ENCODE measurements around the gene LRTM1. TPM values are rescaled to one million over a fixed set of nuclear protein-coding genes. Genes with fewer than 3 reads are reported as not detected.

LRTM1 gene
- total RNA-seq, 1 experiment from 2014 or later, result not detected

DNA sequence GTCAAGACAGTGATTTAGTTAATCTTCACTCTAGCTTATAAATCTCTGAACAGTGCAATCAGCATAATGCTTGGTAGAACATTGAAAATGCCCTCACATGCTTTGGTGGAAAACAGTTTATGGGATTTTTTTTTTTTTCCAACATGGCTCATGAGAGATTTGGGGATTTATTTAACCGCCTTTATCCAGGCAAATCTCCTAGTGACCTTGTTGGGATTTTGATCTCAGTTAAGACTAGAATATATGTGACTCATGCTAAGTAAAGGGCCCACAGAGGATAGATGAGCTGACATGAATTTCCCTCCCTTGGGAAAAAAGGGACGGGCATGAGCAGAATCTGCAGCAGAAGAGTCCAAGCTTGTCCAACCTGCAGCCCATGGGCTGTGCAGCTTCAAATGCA lies 18.7 kb downstream of the LRTM1 start:
- Histone ChIP-seq H2BK15ac (ENCODE audit: low read depth, low read length) (no peak overlapping the region), H2BK12ac (ENCODE audit: insufficient read length, low read depth, low read length) (no peak overlapping the region), H3K4me2 (ENCODE audit: insufficient read depth, insufficient read length, low read length) (no peak overlapping the region), H2AK5ac (ENCODE audit: insufficient read length, low read length) (no peak overlapping the region), H3T11ph (ENCODE audit: low read length) (no peak overlapping the region), H3K79me1 (ENCODE audit: insufficient read depth, low read depth, low read length, poor library complexity, severe bottlenecking) (no peaks in the 10 kb centered on the region), H4K8ac (replicated peaks; ENCODE audit: insufficient read length, low read depth, low read length) (no peak overlapping the region), H3K23me2 (ENCODE audit: insufficient read length, low read depth, low read length, poor library complexity, severe bottlenecking) (no peaks in the 10 kb centered on the region), H3K27me3 (ENCODE audit: insufficient read depth, low read length) (no peaks in the 10 kb centered on the region), H3K79me2 (ENCODE audit: insufficient read depth, low read length) (no peaks in the 10 kb centered on the region), H3K18ac (ENCODE audit: insufficient read length, low read depth, low read length) (no peak overlapping the region), H4K5ac (ENCODE audit: insufficient read length, low read depth, low read length) (no peak overlapping the region), H3K27ac (ENCODE audit: insufficient read length, low read depth, low read length) (no peak overlapping the region), H2BK5ac (ENCODE audit: insufficient read length, low read length) (no peak overlapping the region), H4K91ac (ENCODE audit: insufficient read length, low read depth, low read length) (no peak overlapping the region), H2BK20ac (ENCODE audit: low read depth, low read length, poor library complexity, severe bottlenecking) (no peak overlapping the region), H2BK120ac (ENCODE audit: low read depth, low read length, poor library complexity, severe bottlenecking) (no peak overlapping the region), H2AFZ (ENCODE audit: low read length) (no peak overlapping the region), H3K56ac (ENCODE audit: insufficient read length, low read depth, low read length) (no peak overlapping the region), H4K20me1 (ENCODE audit: control insufficient read depth, insufficient read depth, insufficient read length) (no peaks in the 10 kb centered on the region), H3K14ac (ENCODE audit: insufficient read depth, low read length) (no peak overlapping the region), H3K9ac (ENCODE audit: extremely low read depth, insufficient read length, low read length) (no peak overlapping the region), H3K9me3 (ENCODE audit: control insufficient read depth, low read depth, low read length) (peaks cover 10% of the 10 kb centered on the region), H3K4ac (ENCODE audit: low read depth, low read length) (no peak overlapping the region), H3K23ac (ENCODE audit: insufficient read length, low read depth, low read length) (no peak overlapping the region), H3K4me1 (ENCODE audit: insufficient read depth, low read length) (no peaks in the 10 kb centered on the region)
- WGBS (ENCODE audit: extremely low coverage, insufficient read length, low lambda C conversion rate), result no CpG with 5 or more reads among the region's 2 CpGs
- Mint-ChIP-seq H3K27me3 (ENCODE audit: low read depth) (no peaks in the 10 kb centered on the region), H3K4me3 (no peak overlapping the region), H3K36me3 (ENCODE audit: insufficient read depth in 1 of 3, low read depth in 3 of 3) (peaks cover 9 to 22% (median 15%) of the 10 kb centered on the region in 3 experiments; a peak in 6 of 7 replicates), H3K4me1 (no peaks in the 10 kb centered on the region), H3K9me3 (peaks cover 4 to 9% of the 10 kb centered on the region in 2 experiments; a peak in 4 of 5 replicates), H3K27ac (no peak overlapping the region)
- DNase-seq, result no peak
- TF ChIP-seq, protein P1, sequence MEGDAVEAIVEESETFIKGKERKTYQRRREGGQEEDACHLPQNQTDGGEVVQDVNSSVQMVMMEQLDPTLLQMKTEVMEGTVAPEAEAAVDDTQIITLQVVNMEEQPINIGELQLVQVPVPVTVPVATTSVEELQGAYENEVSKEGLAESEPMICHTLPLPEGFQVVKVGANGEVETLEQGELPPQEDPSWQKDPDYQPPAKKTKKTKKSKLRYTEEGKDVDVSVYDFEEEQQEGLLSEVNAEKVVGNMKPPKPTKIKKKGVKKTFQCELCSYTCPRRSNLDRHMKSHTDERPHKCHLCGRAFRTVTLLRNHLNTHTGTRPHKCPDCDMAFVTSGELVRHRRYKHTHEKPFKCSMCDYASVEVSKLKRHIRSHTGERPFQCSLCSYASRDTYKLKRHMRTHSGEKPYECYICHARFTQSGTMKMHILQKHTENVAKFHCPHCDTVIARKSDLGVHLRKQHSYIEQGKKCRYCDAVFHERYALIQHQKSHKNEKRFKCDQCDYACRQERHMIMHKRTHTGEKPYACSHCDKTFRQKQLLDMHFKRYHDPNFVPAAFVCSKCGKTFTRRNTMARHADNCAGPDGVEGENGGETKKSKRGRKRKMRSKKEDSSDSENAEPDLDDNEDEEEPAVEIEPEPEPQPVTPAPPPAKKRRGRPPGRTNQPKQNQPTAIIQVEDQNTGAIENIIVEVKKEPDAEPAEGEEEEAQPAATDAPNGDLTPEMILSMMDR (conservative IDR thresholded peaks at IDR 0.05), result no peak

Measured in H9 (cell line).